Measurements from ENCODE around the gene WIPF1.
"Not testable (repeated sequence)": the region's sequence is repeated elsewhere in the genome, so short reads cannot be mapped to it uniquely, and the experiment has no call there.

The WIPF1 gene

GRCh38 chr2:174570318-174570958, 27.2 kb downstream of the WIPF1 start:
- DNase-seq, result no peak

- DNase-seq, result no peak
Observed at GRCh38 chr2:174569678-174570077, 27.9 kb downstream of the WIPF1 start.

- no peak for DNase-seq
Observed at GRCh38 chr2:174568425-174568824, 29.2 kb downstream of the WIPF1 start.

GRCh38 chr2:174566871-174567270, 30.7 kb downstream of the WIPF1 start:
- no peak for DNase-seq

GRCh38 chr2:174563530-174564282, 33.9 kb downstream of the WIPF1 start:
- DNase-seq, result no peak

- no peak for DNase-seq
Observed at GRCh38 chr2:174561972-174562370, 35.6 kb downstream of the WIPF1 start.

- no peak for DNase-seq
Observed at GRCh38 chr2:174561283-174561971, 36.2 kb downstream of the WIPF1 start.

- DNase-seq, result no peak
Observed at GRCh38 chr2:174560737-174561136, 36.9 kb downstream of the WIPF1 start.

- DNase-seq, result no peak
Observed at GRCh38 chr2:174555998-174556397, 41.6 kb downstream of the WIPF1 start.

- DNase-seq, result no peak
Observed at GRCh38 chr2:174554529-174555150, 43.0 kb downstream of the WIPF1 start.

- no peak for DNase-seq
Observed at GRCh38 chr2:174553811-174554493, 43.7 kb downstream of the WIPF1 start.

- DNase-seq, result no peak
Observed at GRCh38 chr2:174552880-174553279, 44.7 kb downstream of the WIPF1 start.

- no peak for DNase-seq
Observed at GRCh38 chr2:174551697-174552096, 45.9 kb downstream of the WIPF1 start.

- not testable (repeated sequence) for DNase-seq
Observed at GRCh38 chr2:174548646-174549045, 49.0 kb downstream of the WIPF1 start.

GRCh38 chr2:174548021-174548420, 49.6 kb downstream of the WIPF1 start:
- not testable (repeated sequence) for DNase-seq

- DNase-seq, result no peak
Observed at GRCh38 chr2:174546519-174547506, 50.8 kb downstream of the WIPF1 start.

- DNase-seq, result no peak
Observed at GRCh38 chr2:174545240-174545639, 52.4 kb downstream of the WIPF1 start.

GRCh38 chr2:174544802-174545201, 52.8 kb downstream of the WIPF1 start:
- no peak for DNase-seq

GRCh38 chr2:174544156-174544555, 53.4 kb downstream of the WIPF1 start:
- DNase-seq, result no peak

- DNase-seq, result no peak
Observed at GRCh38 chr2:174540893-174541292, 56.7 kb downstream of the WIPF1 start.
